ENCODE results near the gene ELFN1. TPM values are rescaled to one million over a fixed set of nuclear protein-coding genes. Genes with fewer than 3 reads are reported as not detected.

The ELFN1 gene
- total and polyA plus RNA-seq, 10 of the 15 experiments (the other 5 are each of a cell fraction or from before 2014, with no cell fraction given): 0.04 TPM; not detected in 9

DNA sequence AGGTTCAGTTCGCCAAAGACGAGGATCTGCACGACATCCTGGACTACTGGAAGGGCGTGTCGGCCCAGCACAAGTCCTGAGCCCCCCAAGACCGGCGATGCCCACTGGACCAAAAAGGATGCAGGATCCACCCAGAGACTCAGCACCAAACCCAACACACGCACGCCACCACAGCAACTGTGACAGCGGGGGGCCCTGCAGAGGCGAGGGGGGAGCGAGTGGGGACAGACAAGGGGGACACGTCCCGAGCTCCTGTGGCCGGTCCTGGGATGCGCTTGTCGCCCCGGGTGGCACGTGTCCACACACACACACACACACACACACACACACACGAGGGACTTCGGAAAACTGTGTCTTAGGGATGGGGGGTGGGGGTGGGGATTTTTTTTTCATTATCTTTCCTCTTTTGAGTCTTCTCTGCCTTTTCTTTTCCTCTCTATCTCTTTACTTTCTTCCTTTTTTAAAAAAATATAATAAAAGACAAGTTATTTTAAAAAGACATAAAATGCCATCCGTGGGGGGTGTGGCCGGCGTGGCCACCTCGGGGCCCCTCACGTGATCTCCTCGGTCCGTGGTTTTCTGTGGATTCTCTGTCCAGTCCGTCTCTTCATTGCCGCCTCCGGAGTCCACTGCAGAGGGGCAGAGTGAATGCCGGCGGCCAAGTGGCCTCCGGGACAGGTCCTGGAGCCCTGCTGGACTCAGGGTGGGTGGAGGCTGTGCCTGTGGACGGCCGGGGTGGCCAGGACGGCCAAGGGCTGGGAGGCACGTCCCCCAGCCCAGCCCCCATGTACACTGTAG is 77.1 kb downstream of the ELFN1 start (continued):
- TF ChIP-seq, protein P1, sequence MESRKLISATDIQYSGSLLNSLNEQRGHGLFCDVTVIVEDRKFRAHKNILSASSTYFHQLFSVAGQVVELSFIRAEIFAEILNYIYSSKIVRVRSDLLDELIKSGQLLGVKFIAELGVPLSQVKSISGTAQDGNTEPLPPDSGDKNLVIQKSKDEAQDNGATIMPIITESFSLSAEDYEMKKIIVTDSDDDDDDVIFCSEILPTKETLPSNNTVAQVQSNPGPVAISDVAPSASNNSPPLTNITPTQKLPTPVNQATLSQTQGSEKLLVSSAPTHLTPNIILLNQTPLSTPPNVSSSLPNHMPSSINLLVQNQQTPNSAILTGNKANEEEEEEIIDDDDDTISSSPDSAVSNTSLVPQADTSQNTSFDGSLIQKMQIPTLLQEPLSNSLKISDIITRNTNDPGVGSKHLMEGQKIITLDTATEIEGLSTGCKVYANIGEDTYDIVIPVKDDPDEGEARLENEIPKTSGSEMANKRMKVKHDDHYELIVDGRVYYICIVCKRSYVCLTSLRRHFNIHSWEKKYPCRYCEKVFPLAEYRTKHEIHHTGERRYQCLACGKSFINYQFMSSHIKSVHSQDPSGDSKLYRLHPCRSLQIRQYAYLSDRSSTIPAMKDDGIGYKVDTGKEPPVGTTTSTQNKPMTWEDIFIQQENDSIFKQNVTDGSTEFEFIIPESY (IDR thresholded peaks at IDR 0.05): no peak
- TF ChIP-seq RUNX3 (IDR thresholded peaks at IDR 0.05; ENCODE audit: low read length): no peak
- TF ChIP-seq, protein P2, sequence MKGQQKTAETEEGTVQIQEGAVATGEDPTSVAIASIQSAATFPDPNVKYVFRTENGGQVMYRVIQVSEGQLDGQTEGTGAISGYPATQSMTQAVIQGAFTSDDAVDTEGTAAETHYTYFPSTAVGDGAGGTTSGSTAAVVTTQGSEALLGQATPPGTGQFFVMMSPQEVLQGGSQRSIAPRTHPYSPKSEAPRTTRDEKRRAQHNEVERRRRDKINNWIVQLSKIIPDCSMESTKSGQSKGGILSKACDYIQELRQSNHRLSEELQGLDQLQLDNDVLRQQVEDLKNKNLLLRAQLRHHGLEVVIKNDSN (IDR thresholded peaks at IDR 0.05; ENCODE audit: borderline replicate concordance, extremely low read length, insufficient read depth, low read depth, low read length): no peak
- no peak for TF ChIP-seq STAT3 (IDR thresholded peaks at IDR 0.05; ENCODE audit: low read depth, low read length)
- TF ChIP-seq PML (IDR thresholded peaks at IDR 0.05; ENCODE audit: low read length): no peak
- TF ChIP-seq, protein P3, sequence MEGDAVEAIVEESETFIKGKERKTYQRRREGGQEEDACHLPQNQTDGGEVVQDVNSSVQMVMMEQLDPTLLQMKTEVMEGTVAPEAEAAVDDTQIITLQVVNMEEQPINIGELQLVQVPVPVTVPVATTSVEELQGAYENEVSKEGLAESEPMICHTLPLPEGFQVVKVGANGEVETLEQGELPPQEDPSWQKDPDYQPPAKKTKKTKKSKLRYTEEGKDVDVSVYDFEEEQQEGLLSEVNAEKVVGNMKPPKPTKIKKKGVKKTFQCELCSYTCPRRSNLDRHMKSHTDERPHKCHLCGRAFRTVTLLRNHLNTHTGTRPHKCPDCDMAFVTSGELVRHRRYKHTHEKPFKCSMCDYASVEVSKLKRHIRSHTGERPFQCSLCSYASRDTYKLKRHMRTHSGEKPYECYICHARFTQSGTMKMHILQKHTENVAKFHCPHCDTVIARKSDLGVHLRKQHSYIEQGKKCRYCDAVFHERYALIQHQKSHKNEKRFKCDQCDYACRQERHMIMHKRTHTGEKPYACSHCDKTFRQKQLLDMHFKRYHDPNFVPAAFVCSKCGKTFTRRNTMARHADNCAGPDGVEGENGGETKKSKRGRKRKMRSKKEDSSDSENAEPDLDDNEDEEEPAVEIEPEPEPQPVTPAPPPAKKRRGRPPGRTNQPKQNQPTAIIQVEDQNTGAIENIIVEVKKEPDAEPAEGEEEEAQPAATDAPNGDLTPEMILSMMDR (IDR thresholded peaks at IDR 0.05 in 2 of 3, conservative IDR thresholded peaks at IDR 0.05 in 1 of 3; ENCODE audit: control insufficient read depth in 2 of 3, extremely low read depth in 1 of 3, insufficient read depth in 1 of 3, low read depth in 3 of 3, low read length in 3 of 3): no peak
- TF ChIP-seq SIX5 (IDR thresholded peaks at IDR 0.05; ENCODE audit: low read depth, low read length, severe bottlenecking): no peak
- TF ChIP-seq MYB (IDR thresholded peaks at IDR 0.05; ENCODE audit: borderline replicate concordance, low read depth, low read length): no peak

All from GM12878 (cell line).